CD4-positive, alpha-beta T cell treated with Interleukin-15 for 4 hours (primary cell): Measurements from ENCODE around the gene TMEM248.
"Not testable (repeated sequence)": the region's sequence is repeated elsewhere in the genome, so short reads cannot be mapped to it uniquely, and the experiment has no call there.

Source experiments
- DNase-seq: peaks from one replicate; pipeline ENCODE4 v3.0.0-alpha.2; 2020; ENCODE audit warnings: low spot score

TMEM248 gene

GRCh38 chr7:66950763-66951162 is 29.7 kb downstream of the TMEM248 start:
- no peak for DNase-seq

DNA sequence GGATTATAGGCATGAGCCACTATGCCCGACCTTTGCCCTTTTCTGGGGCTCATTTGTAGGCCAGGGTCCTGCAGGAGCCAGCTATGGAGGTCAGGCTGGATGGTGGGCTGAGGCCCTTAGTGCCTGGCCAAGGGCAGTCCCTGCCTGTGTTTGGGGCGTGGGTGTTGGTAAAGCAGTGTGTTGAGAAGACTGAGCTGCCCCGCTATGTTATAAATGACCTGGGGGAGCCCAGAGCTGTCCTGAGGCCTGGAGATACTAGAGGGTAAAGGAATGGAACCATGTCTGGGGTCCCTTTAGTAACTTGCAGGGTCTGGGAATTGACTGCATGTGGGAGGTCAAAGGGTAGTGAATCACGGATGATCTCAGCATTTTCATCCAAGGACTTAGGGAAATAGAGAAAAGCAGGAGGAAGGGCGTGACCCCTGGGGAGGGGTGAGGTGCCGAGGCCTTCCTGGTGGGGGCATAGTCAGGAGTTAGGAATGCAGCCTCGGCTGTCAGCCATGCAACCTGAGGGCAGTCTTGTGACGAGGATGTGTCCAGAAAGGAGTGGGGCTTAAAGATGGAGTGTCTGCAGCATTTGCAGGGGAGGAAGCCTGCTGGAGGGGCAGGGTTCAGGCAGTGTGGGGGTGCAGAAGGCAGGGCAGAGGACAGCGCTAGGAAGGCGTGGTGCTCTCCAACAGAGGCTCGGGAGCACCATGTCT is 31.5 kb downstream of the TMEM248 start:
- DNase-seq: no peak

DNA sequence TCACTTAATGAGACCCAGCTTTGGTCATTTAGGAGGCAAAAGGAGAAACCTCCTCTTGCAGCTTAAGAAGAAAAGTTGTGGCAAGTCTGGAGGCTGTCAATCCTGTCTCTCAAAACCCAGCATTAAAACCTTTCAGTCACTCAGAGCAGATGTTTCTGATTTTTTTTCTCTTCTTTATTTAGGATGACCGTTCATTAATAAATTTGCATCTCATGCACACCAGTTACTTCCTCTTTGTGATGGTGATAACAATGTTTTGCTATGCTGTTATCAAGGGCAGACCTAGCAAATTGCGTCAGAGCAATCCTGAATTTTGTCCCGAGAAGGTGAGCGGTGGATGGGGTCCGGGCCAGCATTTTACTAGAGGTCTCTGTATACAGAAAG is 32.0 kb downstream of the TMEM248 start:
- DNase-seq: no peak

DNA sequence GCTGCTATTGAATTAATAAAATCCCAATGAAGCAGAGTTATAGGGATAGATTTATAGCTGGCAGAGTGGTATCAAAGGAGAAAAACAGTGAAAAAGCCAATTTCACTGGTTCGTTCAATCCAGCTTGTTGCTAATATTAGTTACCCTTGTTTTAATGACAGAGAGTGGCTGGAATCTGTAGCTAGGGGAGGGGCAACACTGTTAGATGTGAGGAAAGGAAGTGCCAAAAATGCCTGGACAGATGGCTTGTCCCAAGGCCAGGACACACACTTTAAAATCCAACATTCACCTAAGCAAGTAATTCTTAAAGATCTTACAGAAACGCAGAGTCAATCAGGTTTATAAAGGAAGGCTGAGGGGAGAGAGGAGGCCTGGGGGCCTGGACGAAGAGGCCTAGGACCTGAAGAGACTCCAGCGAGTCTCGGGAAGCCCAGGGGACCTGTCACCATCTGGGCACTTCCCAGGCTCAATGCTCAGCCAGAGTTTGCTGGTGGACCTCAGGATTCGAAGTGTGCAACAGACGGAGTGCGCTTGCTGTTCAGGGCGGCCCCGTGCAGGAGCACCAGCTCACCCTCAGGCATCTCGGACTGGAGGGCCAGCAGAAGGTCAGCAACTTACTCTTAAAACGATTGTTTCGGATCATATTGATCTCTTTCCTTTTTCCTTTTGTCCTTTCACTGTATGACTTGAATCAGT is 36.7 kb downstream of the TMEM248 start:
- DNase-seq: no peak

DNA sequence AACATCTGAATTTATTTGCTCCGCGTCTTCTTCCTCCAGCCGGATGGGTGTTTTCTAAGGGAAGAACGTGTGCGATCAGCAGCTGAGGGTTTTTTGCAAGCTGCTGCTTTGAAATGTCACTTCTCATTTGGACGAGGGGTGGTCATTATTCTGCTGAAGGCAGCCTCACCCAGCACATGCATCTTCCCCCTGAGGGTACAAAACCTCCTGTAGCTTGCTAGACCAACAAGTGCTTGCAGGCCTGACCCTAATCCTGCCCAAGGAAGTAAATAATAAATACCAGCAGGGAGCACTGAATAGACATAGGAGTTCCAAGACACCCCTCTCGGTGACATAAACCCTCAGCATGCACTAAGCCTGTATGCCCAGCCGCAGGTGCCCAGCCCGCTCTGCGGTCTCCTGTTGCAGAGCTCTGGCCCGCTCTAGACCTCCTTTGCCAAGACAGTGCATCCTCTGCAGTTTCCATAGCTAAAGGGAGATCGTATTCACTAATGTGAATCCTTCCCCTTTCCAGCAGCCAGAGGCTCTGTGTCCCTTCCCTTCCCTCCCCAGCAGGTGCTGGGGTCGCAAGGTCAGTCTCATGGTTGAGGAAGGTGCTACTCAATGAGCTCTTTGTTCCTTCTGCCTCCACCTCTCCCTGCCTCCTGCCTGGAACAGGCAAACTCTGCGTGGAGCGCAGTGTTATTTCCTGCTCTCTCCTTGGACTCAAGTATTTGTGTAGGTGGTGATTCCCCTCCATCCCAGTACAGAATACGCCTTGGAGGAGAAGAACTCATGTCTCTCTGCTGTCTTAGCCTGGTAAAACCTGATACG is 37.7 kb downstream of the TMEM248 start:
- no peak for DNase-seq

DNA sequence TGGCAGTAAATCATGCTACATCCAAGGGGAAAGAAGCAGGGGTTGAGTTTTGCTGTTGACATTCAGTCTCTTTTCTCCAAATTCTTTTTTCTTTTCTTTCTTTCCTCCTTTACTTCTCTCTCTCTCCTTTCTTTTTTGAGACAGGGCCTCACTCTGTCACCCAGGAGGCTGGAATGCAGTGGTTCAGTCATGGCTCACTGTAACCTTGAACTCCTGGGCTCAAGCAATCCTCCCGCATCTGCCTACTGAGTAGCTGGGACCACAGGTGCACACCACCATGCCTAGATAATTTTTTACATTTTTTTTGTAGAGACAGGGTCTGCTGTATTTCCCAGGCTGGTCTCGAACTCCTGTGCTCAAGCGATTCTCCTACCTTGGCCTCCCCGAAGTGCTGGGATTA is 39.2 kb downstream of the TMEM248 start:
- no peak for DNase-seq

- no peak for DNase-seq
Observed at GRCh38 chr7:66961096-66961495, 40.1 kb downstream of the TMEM248 start.

DNA sequence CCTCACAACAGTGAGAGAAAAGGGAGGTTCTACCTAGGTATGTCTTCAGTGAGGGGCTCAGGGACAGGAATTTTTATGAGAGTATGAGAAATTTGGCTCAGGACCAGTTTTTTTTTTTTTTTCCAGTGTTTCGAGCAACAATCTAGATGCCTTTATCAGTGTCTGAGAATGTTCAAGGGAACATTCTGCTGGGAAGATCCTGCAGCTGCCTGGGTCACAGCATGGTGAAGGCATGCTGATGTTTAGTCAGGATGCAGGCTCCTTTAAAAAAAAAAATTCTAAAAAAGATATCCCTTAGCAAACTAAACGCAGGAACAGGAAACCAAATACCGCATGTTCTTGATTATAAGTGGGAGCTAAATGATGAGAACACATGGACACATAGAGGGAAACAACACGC is 43.4 kb downstream of the TMEM248 start:
- DNase-seq: no peak

- DNase-seq: no peak
Observed at GRCh38 chr7:66967029-66967428, 46.0 kb downstream of the TMEM248 start.

DNA sequence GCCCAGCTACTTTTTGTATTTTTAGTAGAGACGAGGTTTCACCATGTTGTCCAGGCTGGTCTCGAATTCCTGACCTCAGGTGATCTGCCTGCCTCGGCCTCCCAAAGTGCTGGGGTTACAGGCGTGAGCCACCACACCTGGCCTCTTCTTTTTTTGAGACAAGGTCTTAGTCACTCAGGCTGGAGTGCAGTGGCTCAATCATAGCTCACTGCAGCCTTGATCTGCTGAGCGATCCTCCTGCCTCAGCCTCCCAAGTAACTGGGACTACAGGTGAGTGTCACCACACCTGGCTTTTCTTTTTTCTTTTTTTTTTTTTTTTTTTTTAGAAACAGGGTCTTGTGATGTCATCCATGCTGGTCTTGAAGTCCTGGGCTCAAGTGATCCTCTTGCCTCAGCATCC is 48.0 kb downstream of the TMEM248 start:
- DNase-seq: not testable (repeated sequence)

DNA sequence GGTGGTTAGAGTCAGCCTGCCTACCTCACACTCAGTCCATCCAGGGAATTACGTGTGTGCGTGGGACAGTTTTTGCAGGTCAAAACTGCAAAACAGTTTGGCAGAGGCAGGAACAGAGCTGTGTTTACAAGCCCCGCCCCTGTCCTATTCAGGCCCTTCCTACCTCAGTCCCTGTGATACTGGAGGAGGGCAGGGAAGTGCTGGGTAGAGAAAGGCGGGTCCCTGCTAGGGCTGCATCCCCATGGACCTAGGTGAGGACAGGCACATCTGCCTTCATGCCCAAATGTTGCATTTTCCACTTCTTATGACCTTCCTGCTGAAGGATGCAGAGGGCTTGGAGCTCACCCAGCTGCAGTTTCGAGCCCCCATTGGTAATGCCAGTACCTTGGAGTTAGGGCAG is 49.3 kb downstream of the TMEM248 start:
- no peak for DNase-seq

DNA sequence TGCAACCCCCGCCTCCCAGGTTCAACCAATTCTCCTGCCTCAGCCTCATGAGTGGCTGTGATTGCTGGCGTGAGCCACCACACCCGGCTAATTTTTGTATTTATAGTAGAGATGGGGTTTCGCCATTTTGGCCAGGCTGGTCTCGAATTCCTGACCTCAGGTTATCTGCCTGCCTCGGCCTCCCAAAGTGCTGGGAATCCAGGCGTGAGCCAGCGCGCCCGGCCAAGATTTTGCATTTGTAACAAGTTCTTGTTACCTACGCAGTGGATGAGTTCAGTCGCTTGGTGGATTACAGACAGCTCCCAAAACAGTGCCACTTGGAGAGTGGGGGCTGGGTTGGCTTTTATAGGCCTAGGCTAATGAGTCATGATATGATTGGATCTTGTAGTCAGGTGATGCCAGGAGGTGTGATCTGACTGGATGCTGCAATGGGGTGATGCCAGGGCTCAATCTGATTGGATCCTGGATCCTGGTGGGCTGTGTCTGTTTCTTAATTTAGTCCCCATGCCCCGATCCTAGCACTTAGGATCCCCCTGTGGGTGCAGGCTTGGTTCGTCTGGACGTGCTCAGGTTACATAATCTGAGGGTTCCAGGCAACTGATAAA is 54.1 kb downstream of the TMEM248 start:
- no peak for DNase-seq

GRCh38 chr7:66978312-66978711 is 57.3 kb downstream of the TMEM248 start:
- not testable (repeated sequence) for DNase-seq

DNA sequence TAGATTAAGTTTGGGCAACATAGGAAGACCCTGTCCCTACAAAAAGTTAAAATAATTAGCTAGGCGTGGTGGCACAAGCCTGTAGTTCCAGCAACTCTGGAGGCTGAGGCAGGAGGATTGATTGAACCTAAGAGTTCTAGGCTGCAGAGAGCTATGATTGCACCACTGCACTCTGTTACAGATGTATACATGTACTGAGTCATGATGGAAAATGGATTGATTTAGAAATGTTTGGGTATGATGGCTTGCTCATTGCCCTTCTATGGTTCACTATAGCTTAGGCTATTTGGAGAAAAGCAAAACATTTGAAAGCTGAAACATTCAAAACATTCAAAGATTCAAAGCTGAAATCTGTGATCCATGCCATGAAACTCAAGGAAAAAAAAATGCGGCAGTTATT is 58.0 kb downstream of the TMEM248 start:
- not testable (repeated sequence) for DNase-seq

- DNase-seq: not testable (repeated sequence)
Observed at GRCh38 chr7:66980336-66980735, 59.3 kb downstream of the TMEM248 start.

- DNase-seq: not testable (repeated sequence)
Observed at GRCh38 chr7:66989552-66989951, 68.5 kb downstream of the TMEM248 start.

GRCh38 chr7:66994051-66994450 is 73.0 kb downstream of the TMEM248 start:
- not testable (repeated sequence) for DNase-seq

- peak; percentile 77 for DNase-seq
Observed at GRCh38 chr7:66994691-66995049, 73.6 kb downstream of the TMEM248 start.

DNA sequence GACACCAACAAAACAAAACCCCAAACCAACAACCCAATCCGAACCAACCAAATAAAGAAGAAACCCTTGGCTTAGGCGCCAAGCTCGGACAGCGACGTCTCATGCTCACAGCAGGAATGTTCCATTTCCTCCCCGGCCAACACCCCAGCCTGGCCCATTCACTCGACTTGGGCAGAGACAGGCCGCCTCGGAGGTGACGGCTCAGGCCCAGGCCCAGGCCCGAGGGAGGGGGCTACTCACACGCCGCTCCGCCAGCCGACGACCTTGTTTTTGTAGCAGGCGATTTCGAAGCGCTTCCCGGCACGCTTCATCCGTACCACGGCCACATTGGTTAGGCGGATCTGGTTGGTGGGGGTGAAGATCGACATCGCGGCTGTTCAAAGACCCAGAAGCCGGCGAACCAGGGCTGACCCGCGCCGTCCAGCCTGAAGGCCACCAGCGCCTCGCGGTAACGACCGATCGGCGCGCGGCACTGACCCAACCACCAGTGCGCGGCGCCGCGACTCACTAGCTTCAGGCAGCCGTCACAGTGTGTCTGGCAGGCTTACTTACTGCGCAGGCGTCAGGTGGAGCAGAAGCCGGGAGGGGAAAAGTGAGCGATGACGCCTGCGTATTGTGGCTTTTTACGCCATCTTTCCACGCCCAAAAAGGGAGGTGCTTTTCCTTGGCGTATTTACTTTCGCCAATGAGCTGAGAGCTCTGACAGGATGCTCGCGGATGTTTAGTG is 74.2 kb downstream of the TMEM248 start, which contains the start of gene SBDS:
SBDS (minus strand) TSS at position 537 of the 727 bp plus-strand sequence; CDS start at position 368, 169 bp downstream.
- DNase-seq: peak; percentile 98

GRCh38 chr7:66996444-66997191 is 75.6 kb downstream of the TMEM248 start, which contains the start of gene TYW1:
Gene TYW1, plus strand, starts transcription at chr7:66996833. Its CDS starts 146 bp downstream, at chr7:66996979.
- DNase-seq: peak; percentile 99
